PFSK-1 (cell line): ENCODE results near the gene THBS4.

ENCODE experiments used
- FOXP2 ChIP-seq: optimal IDR thresholded peaks from 2 replicates; pipeline ENCODE3; 2011; ENCODE audit warnings: borderline replicate concordance, control low read depth, inconsistent platforms; ENCODE audit not compliant: insufficient read depth; ENCODE audit errors: extremely low read length, extremely low read depth
- POLR2AphosphoS5 ChIP-seq: IDR thresholded peaks from 2 replicates; pipeline ENCODE4 v1.6.1; 2012; ENCODE audit warnings: low read depth, mild to moderate bottlenecking, control low read depth, low read length, moderate library complexity
- REST ChIP-seq, 2 experiments: IDR thresholded peaks; 2 replicates each; pipeline versions ENCODE4 v1.6.1 to v1.8.0; 2011 to 2012; ENCODE audit warnings: low read depth in 2 of 2, low read length in 2 of 2, control low read depth in 1 of 2, inconsistent platforms in 1 of 2, mild to moderate bottlenecking in 1 of 2, moderate library complexity in 1 of 2; ENCODE audit not compliant: insufficient read depth in 1 of 2
- SIN3A ChIP-seq: IDR thresholded peaks from 2 replicates; pipeline ENCODE4 v1.6.1; 2012; ENCODE audit warnings: mild to moderate bottlenecking, low read length, moderate library complexity, borderline replicate concordance; ENCODE audit not compliant: insufficient read depth
- TAF1 ChIP-seq: IDR thresholded peaks from 2 replicates; pipeline ENCODE4 v1.6.1; 2012; ENCODE audit warnings: low read length, control low read depth, borderline replicate concordance; ENCODE audit not compliant: insufficient read depth

The THBS4 gene

GRCh38 chr5:80103371-80103770 is 68.2 kb downstream of the THBS4 start:
- no peak for TF ChIP-seq SIN3A
- TF ChIP-seq TAF1 = no peak
- no peak for TF ChIP-seq FOXP2
- TF ChIP-seq REST (IDR thresholded peaks at IDR 0.05; ENCODE audit: insufficient read depth in 1 of 2, low read depth in 2 of 2, low read length in 2 of 2) = no peak
- no peak for TF ChIP-seq POLR2AphosphoS5

DNA sequence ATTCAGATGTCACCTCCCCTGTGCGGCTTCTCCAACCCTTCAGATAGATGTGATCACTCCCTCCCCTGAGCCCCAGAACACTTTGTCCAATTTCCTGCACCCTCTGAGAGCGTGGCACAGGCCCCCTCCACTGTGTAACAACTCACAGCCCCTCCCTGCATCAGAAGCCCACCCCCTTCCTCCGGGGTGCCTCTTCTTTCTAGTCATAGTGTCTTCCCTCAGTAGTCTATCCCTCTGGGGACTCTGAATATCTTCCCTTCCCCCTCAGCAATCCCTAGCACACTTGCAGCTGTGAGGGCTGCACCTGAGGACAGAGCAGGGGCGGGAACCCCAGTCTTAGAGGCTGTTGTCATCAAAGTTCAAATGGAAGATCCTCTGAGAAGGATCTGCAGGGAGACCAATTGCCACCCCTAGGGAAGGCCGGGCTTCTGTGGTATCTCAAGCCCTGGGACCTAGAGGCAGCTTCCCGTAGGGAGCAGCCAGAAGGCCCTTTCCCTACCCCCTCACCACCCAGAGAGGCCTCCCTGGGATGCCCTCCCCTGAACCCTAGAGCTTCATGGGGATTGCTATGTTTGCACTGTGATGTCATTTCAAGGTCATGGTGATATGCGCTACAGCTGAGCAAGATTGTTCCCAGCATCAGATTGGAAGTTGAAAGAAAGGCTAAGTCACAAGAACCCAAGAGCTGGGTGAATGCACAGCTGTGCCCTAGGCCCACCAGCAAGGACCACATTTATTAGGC is 70.7 kb downstream of the THBS4 start:
- no peak for TF ChIP-seq FOXP2

DNA sequence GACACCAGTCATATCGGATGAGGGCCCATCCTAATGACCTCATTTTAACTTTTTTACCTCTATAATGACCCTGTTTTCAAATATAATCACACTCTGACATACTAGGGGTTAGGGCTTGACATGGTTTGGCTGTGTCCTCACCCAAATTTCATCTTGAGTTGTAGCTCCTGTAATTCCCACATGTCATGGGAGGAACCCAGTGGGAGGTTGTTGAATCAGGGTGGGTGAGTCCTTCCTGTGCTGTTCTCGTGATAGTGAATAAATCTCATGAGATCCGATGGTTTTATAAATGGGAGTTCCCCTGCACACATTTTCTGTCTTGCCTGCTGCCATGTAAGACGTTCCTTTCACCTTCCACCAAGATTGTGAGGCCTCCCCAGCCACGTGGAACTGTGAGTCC is 71.8 kb downstream of the THBS4 start:
- no peak for TF ChIP-seq FOXP2
- no peak for TF ChIP-seq POLR2AphosphoS5
- TF ChIP-seq REST (IDR thresholded peaks at IDR 0.05; ENCODE audit: insufficient read depth in 1 of 2, low read depth in 2 of 2, low read length in 2 of 2) = no peak
- no peak for TF ChIP-seq TAF1
- no peak for TF ChIP-seq SIN3A

DNA sequence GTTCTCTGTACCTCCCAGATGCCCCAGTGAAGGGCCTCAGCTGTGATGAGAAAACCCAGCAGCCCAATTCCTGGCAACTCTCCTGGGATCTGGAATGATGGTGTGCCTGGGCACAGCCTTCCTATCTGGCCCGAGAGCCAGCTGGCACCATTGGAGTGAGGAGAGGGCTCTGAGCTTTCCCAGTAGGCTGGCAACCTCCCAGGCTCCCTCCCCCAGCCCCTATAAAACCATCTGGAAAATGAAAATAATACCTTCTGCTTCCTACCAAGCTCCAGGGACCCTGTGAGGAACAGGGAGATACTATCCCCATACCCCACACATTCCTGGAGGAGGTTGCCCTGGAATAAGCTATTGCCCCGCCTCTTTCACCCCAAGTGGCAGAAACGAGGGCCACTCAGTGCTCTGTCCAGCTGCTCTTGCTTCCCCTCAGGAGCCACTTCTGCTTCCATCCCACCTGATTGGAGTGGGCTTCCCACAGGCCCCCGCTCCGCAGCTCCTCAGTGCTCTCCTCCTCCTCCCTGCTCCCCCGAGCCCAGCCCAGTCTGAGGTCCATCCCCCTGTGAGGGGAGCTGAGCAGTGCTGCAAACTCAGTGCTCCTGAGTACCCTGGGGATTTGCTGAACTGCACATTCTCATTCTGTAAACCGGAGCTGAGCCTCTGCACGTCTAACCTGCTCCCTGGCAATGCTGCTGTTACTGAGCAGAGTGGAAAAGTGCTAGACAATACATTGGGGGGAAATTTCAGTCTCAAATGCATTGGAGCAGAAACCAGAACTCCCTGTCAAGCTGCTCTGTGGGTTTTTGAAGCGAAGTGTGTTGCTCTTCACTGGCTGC is 74.7 kb downstream of the THBS4 start:
- TF ChIP-seq TAF1 (no peak), SIN3A (no peak), POLR2AphosphoS5 (no peak)

DNA sequence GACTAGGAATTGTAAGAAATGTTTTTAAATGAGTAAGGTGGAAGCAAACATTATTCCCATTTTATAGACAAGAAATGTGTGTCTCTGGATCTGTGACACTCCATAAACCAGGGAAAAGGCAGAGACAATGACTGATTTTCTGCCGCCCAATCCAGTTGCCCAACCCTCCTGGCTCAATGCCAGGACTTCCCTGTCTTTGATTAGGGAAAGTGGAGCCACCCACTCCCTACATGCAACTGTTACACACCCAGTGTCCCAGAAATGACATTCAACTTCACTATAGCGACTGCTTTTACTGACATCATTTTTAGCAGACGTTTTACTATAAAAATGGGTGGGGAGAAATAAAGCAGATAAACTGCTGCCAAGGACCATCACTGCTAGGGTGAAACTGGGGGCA is 79.7 kb downstream of the THBS4 start:
- no peak for TF ChIP-seq TAF1
- TF ChIP-seq FOXP2 = no peak
- TF ChIP-seq SIN3A = no peak
- no peak for TF ChIP-seq REST (IDR thresholded peaks at IDR 0.05; ENCODE audit: insufficient read depth in 1 of 2, low read depth in 2 of 2, low read length in 2 of 2)
- no peak for TF ChIP-seq POLR2AphosphoS5

DNA sequence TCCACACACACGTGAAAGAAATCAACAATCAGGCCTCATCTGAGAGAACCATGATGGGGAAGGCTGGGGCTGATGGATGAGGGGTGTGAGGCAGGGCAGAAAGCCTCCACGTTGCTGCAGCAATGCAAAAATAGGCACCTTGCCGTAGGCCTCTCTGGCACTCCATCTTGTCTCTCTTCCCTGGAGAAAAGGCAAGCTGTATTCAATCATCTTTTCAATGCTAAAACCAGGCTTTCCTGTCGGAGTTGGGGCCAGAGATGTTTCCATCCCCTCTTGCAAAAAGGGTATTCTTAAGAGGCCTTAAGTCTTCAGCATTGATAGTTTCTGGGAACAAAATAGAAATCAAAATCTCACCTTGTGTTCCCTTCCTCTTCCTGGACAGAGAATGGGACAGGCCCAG is 80.9 kb downstream of the THBS4 start:
- TF ChIP-seq SIN3A (no peak), POLR2AphosphoS5 (no peak), REST (IDR thresholded peaks at IDR 0.05; ENCODE audit: insufficient read depth in 1 of 2, low read depth in 2 of 2, low read length in 2 of 2) (no peak), FOXP2 (no peak), TAF1 (no peak)
